ENCODE results near the gene TMEM106B. TPM values are rescaled to one million over a fixed set of nuclear protein-coding genes. Genes with fewer than 3 reads are reported as not detected.
"Not testable (repeated sequence)": the region's sequence is repeated elsewhere in the genome, so short reads cannot be mapped to it uniquely, and the experiment has no call there.

Gene TMEM106B
- total RNA-seq, 6 experiments from 2014 or later = 26.9 to 64.5 (median 31.7) TPM

- H3K36me3 ChIP-seq = peaks cover 0 to 26% (median 3%) of the 10 kb centered on the region in 4 donors
- 80% methylated on average over 1 of the region's 1 CpG for WGBS (ENCODE audit: insufficient coverage, low coverage, low lambda C conversion rate, missing lambda C conversion rate)
- H3K9me3 ChIP-seq = no peaks in the 10 kb centered on the region
- no peak overlapping the region for H3K4me3 ChIP-seq
- H3K27ac ChIP-seq = no peak overlapping the region
- TF ChIP-seq CTCF (IDR thresholded peaks at IDR 0.05) (no peak), POLR2A (IDR thresholded peaks at IDR 0.05) (no peak)
- no peaks in the 10 kb centered on the region for H3K27me3 ChIP-seq
- ATAC-seq (no peak), DNase-seq (no peak)
- intact Hi-C loops (cut with DNase I) = no loop called here
- H3K4me1 ChIP-seq = peaks cover 0 to 5% (median 0%) of the 10 kb centered on the region in 4 donors
Observed at GRCh38 chr7:12217311-12217710, 6.2 kb downstream of the TMEM106B start.

GRCh38 chr7:12220389-12221046 is 9.4 kb downstream of the TMEM106B start:
- 57% methylated on average over 1 of the region's 1 CpG for WGBS (ENCODE audit: insufficient coverage, low coverage, low lambda C conversion rate, missing lambda C conversion rate)
- ATAC-seq (no peak), DNase-seq (no peak)
- Histone ChIP-seq H3K9me3 (no peaks in the 10 kb centered on the region), H3K36me3 (peaks cover 0 to 24% (median 3%) of the 10 kb centered on the region in 4 donors), H3K4me1 (no peaks in the 10 kb centered on the region), H3K27me3 (no peaks in the 10 kb centered on the region), H3K4me3 (no peak overlapping the region), H3K27ac (no peak overlapping the region)
- TF ChIP-seq POLR2A (IDR thresholded peaks at IDR 0.05) (no peak), CTCF (IDR thresholded peaks at IDR 0.05) (no peak)
- intact Hi-C loops (cut with DNase I) = no loop called here

GRCh38 chr7:12221414-12221813 is 10.3 kb downstream of the TMEM106B start:
- H3K27ac ChIP-seq = no peak overlapping the region
- peak in 1 of 4 donors; percentile 23 for ATAC-seq
- H3K9me3 ChIP-seq = no peaks in the 10 kb centered on the region
- DNase-seq = no peak
- H3K4me3 ChIP-seq = no peak overlapping the region
- no peaks in the 10 kb centered on the region for H3K27me3 ChIP-seq
- intact Hi-C loops (cut with DNase I) = no loop called here
- no peak for TF ChIP-seq POLR2A (IDR thresholded peaks at IDR 0.05)
- TF ChIP-seq CTCF (IDR thresholded peaks at IDR 0.05) = no peak
- peaks cover 0 to 21% (median 3%) of the 10 kb centered on the region in 4 donors for H3K36me3 ChIP-seq
- H3K4me1 ChIP-seq = no peaks in the 10 kb centered on the region

GRCh38 chr7:12222889-12223579 is 11.9 kb downstream of the TMEM106B start:
- Histone ChIP-seq H3K36me3 (peaks cover 0 to 21% (median 3%) of the 10 kb centered on the region in 4 donors), H3K27me3 (no peaks in the 10 kb centered on the region), H3K27ac (no peak overlapping the region), H3K9me3 (no peaks in the 10 kb centered on the region), H3K4me1 (no peaks in the 10 kb centered on the region), H3K4me3 (no peak overlapping the region)
- ATAC-seq = no peak
- DNase-seq = no peak
- no peak for TF ChIP-seq POLR2A (IDR thresholded peaks at IDR 0.05)
- no peak for TF ChIP-seq CTCF (IDR thresholded peaks at IDR 0.05)
- WGBS (ENCODE audit: insufficient coverage, low coverage, low lambda C conversion rate, missing lambda C conversion rate) = 0% methylated on average over 1 of the region's 1 CpG
- intact Hi-C loops (cut with DNase I) = no loop called here

GRCh38 chr7:12225017-12225416 is 13.9 kb downstream of the TMEM106B start:
- H3K27me3 ChIP-seq; ATAC-seq; H3K4me1 ChIP-seq; DNase-seq; intact Hi-C loops (cut with DNase I); H3K9me3 ChIP-seq; H3K27ac ChIP-seq; H3K4me3 ChIP-seq: not testable (repeated sequence)
- peaks cover 0 to 13% (median 0%) of the 10 kb centered on the region in 4 donors for H3K36me3 ChIP-seq
- WGBS (ENCODE audit: insufficient coverage, low coverage, low lambda C conversion rate, missing lambda C conversion rate) = 69% methylated on average over 4 of the region's 7 CpGs
